ENCODE data around the gene TCP11L1.
A peak's percentile ranks its signal among the peaks of the same experiment; 100 is the strongest.

TCP11L1 gene

DNA sequence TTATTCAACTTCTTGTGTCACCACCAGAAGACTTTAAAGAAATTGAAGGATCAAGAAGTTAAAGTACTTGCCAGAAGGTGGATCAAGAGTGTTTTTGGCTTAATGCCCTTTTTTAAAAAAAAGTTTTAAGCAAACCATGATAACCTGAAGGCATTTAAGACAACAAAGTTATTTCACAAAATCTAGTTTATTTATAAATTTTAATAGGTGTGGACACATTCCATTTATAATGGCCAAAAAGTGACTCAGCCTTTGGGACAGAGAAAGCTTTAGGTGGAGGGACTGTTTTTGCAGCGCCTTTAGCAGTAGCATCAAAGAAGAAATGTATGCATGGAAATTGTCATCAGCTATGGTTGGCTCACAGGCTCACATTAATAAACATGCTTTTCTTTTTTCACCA is 17.9 kb downstream of the TCP11L1 start:
- no peak for DNase-seq (ENCODE audit: low read depth)
- TF ChIP-seq, protein P1, sequence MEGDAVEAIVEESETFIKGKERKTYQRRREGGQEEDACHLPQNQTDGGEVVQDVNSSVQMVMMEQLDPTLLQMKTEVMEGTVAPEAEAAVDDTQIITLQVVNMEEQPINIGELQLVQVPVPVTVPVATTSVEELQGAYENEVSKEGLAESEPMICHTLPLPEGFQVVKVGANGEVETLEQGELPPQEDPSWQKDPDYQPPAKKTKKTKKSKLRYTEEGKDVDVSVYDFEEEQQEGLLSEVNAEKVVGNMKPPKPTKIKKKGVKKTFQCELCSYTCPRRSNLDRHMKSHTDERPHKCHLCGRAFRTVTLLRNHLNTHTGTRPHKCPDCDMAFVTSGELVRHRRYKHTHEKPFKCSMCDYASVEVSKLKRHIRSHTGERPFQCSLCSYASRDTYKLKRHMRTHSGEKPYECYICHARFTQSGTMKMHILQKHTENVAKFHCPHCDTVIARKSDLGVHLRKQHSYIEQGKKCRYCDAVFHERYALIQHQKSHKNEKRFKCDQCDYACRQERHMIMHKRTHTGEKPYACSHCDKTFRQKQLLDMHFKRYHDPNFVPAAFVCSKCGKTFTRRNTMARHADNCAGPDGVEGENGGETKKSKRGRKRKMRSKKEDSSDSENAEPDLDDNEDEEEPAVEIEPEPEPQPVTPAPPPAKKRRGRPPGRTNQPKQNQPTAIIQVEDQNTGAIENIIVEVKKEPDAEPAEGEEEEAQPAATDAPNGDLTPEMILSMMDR (conservative IDR thresholded peaks at IDR 0.05; ENCODE audit: low read depth, low read length), result no peak
- no peak overlapping the region for H3K4me3 ChIP-seq (ENCODE audit: low read depth, low read length)

DNA sequence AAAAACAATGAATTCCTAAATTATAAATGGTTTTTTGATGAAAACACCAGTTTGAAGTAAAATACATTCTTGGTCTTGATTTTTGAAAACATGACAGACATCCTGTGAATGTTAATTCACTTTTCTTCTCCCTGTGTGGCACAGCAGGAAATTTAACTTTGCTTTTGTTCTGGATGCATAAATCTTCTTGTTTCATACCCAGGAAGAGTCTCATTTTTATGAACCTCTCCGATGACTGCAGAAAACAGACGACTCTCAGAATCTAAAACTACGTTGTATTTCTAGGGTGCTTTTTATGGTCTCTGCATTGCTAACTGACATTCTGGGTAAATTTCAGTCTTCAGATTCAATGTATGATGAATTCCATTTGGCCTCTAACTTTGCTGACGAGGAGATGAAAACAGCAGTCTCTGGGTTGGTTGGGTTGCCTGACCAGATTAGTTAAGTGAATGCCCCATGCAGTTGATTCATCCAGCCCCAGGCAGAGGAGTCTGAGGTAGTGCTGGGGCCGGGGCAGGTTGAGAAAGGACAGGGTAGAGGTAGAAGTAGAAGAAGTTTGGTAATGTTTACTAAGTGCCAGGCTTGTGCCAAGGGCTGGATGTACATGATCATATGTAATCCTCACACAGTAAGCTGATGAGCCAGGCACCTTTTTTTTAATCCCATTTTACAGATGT is 20.1 kb downstream of the TCP11L1 start:
- TF ChIP-seq, protein P1 (conservative IDR thresholded peaks at IDR 0.05; ENCODE audit: low read depth, low read length), result no peak

DNA sequence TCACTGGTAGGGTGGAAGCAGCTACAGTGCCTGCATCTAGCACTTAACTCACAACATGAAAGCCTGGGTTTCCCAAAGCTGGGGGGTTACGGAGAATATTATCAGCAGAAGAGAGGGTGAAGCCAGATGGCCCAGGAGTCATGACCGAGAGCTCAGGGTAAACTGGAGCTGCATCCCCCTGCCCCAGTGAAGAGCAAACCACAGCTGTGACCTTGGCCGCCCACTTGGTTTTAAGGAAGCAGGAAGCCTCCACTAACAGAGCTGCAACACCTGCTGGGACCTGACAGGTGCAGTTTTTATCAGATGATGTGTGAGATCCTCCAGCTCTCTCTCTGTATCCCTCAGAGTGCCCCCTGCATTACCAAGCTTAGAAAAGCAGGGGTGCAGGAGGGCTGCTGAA is 20.9 kb downstream of the TCP11L1 start:
- no peak overlapping the region for H3K4me3 ChIP-seq (ENCODE audit: low read depth, low read length)
- TF ChIP-seq, protein P1 (conservative IDR thresholded peaks at IDR 0.05; ENCODE audit: low read depth, low read length), result no peak
- no peak for DNase-seq (ENCODE audit: low read depth)

More for the DNA sequence above, 20.1 kb downstream of the TCP11L1 start:
- no peak overlapping the region for H3K4me3 ChIP-seq (ENCODE audit: low read depth, low read length)
- no peak for DNase-seq (ENCODE audit: low read depth)

DNA sequence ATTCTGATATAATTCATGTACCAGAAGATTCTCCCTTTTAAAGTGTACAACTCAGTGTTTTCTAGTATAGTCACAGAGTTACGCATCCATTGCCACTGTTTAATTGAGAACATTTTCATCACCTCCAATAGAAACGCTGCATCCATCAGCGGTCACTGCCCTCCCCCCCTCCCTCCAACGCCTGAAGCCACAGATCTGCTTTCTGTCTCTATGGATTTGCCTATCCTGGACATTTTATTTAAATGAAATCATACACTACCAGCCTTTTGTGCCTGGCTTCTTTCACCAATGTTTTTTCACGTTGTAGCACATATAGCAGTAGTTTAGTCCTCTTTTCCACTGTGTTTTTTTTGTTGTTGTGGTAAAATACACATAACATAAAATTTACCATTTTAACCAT is 22.8 kb downstream of the TCP11L1 start:
- H3K4me3 ChIP-seq (ENCODE audit: low read depth, low read length), result no peak overlapping the region
- no peak for DNase-seq (ENCODE audit: low read depth)
- TF ChIP-seq, protein P1 (conservative IDR thresholded peaks at IDR 0.05; ENCODE audit: low read depth, low read length), result no peak

DNA sequence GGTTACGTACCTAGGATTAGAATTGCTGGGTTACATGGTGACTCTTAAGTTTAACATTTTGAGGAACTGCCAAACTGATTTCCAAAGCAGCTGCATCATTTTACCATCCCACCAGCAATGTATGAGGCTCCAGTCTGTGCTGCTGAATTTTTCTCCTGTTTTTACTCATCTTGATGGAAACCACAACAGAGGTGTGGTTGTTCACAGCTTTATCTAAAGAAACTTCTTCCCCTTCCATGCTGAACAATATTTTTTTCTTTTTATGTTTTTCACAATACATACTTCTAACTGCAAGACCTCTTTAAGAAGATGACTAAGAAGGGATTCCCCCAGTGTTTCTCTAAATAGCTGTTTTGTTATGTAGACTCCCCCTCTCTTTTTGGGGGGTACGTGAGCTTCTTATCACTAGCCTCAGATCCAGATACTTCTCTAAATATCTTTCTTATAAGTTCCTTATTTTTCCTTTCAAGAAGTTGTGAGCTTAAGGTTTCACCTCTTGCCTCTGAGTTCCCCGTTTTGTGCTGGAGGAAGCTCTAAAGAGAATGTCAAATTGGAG is 24.0 kb downstream of the TCP11L1 start:
- peak; percentile 61 for DNase-seq (ENCODE audit: low read depth)
- TF ChIP-seq, protein P1 (conservative IDR thresholded peaks at IDR 0.05; ENCODE audit: low read depth, low read length), result no peak
- no peak overlapping the region for H3K4me3 ChIP-seq (ENCODE audit: low read depth, low read length)

DNA sequence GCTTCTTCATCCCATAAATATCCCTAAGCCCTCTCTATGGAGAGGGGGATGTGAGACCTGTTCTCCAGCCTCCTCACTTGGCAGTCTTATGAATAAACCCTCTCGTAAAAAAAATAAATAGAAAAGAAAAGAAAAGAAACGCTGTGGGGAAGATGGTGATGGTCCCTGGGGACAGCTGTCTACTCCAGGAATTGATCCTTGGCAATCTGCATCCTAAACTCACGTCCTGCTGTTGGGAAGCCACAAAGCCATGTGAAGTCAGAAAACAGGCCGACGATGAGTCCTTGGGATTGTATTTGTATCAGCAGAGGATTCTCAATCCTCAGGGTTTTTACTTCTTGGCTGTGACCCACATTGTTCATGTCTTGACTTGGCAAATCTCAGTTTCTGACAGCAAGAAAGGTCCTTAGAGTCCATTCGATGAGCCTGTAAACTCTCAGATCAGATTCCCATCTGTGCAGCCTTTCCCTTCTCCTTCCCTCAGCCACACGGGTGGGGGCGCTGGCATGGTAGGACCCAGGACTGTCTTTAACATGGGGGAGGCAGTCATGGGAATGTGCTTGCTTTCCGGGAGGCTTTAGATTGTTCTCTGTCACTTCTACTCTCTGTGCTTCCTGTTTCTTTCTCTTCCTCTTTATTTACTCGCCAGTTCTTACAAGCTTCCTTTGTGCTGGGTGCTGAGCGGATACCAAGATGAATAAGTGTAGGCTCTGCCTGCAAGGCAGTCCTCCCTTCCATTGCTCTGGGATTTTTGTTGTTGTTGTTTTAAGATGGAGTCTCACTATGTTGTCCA is 24.9 kb downstream of the TCP11L1 start:
- H3K4me3 ChIP-seq (ENCODE audit: low read depth, low read length), result no peak overlapping the region
- no peak for DNase-seq (ENCODE audit: low read depth)
- TF ChIP-seq, protein P1 (conservative IDR thresholded peaks at IDR 0.05; ENCODE audit: low read depth, low read length), result no peak
